Measurements from ENCODE around the gene ROR1.

Gene ROR1

GRCh38 chr1:64107632-64108031 is 333.8 kb downstream of the ROR1 start:
- DNase-seq (ENCODE audit: low spot score), result no peak

- peak; percentile 18 for DNase-seq (ENCODE audit: low spot score)
Observed at GRCh38 chr1:64110924-64111777, 337.3 kb downstream of the ROR1 start.

- DNase-seq (ENCODE audit: low spot score), result no peak
Observed at GRCh38 chr1:64111787-64112186, 338.0 kb downstream of the ROR1 start.

GRCh38 chr1:64112281-64112680 is 338.5 kb downstream of the ROR1 start:
- no peak for DNase-seq (ENCODE audit: low spot score)

GRCh38 chr1:64114012-64114525 is 340.3 kb downstream of the ROR1 start:
- DNase-seq (ENCODE audit: low spot score), result no peak

GRCh38 chr1:64116537-64116936 is 342.7 kb downstream of the ROR1 start:
- no peak for DNase-seq (ENCODE audit: low spot score)

GRCh38 chr1:64117492-64117891 is 343.7 kb downstream of the ROR1 start:
- DNase-seq (ENCODE audit: low spot score), result no peak

GRCh38 chr1:64121766-64122385 is 348.1 kb downstream of the ROR1 start:
- DNase-seq (ENCODE audit: low spot score), result no peak

- no peak for DNase-seq (ENCODE audit: low spot score)
Observed at GRCh38 chr1:64122588-64122987, 348.8 kb downstream of the ROR1 start.

- DNase-seq (ENCODE audit: low spot score), result no peak
Observed at GRCh38 chr1:64124704-64125440, 351.1 kb downstream of the ROR1 start.

- no peak for DNase-seq (ENCODE audit: low spot score)
Observed at GRCh38 chr1:64126581-64126980, 352.8 kb downstream of the ROR1 start.

GRCh38 chr1:64127297-64127696 is 353.5 kb downstream of the ROR1 start:
- DNase-seq (ENCODE audit: low spot score), result no peak

- no peak for DNase-seq (ENCODE audit: low spot score)
Observed at GRCh38 chr1:64129701-64130100, 355.9 kb downstream of the ROR1 start.

GRCh38 chr1:64131155-64131554 is 357.3 kb downstream of the ROR1 start:
- DNase-seq (ENCODE audit: low spot score), result no peak

GRCh38 chr1:64133036-64133435 is 359.2 kb downstream of the ROR1 start:
- DNase-seq (ENCODE audit: low spot score), result no peak

- no peak for DNase-seq (ENCODE audit: low spot score)
Observed at GRCh38 chr1:64135462-64136223, 361.8 kb downstream of the ROR1 start.

GRCh38 chr1:64136296-64136695 is 362.5 kb downstream of the ROR1 start:
- no peak for DNase-seq (ENCODE audit: low spot score)

GRCh38 chr1:64136752-64137411 is 363.1 kb downstream of the ROR1 start:
- DNase-seq (ENCODE audit: low spot score), result peak; percentile 88

GRCh38 chr1:64137412-64137803 is 363.6 kb downstream of the ROR1 start:
- DNase-seq (ENCODE audit: low spot score), result no peak

GRCh38 chr1:64139877-64140276 is 366.1 kb downstream of the ROR1 start:
- DNase-seq (ENCODE audit: low spot score), result no peak

- DNase-seq (ENCODE audit: low spot score), result no peak
Observed at GRCh38 chr1:64140596-64140995, 366.8 kb downstream of the ROR1 start.
